ENCODE data around the gene GRAP.

The GRAP gene

GRCh38 chr17:19018600-19018950 lies 28.2 kb downstream of the GRAP start:
- no peak for DNase-seq (ENCODE audit: low read depth in 2 of 2)

GRCh38 chr17:19017804-19018599 lies 28.8 kb downstream of the GRAP start:
- DNase-seq (ENCODE audit: low read depth in 2 of 2) = no peak

GRCh38 chr17:19017401-19017800 lies 29.4 kb downstream of the GRAP start:
- DNase-seq (ENCODE audit: low read depth in 2 of 2) = no peak

GRCh38 chr17:19016881-19017280 lies 29.9 kb downstream of the GRAP start:
- DNase-seq (ENCODE audit: low read depth in 2 of 2) = no peak

DNA sequence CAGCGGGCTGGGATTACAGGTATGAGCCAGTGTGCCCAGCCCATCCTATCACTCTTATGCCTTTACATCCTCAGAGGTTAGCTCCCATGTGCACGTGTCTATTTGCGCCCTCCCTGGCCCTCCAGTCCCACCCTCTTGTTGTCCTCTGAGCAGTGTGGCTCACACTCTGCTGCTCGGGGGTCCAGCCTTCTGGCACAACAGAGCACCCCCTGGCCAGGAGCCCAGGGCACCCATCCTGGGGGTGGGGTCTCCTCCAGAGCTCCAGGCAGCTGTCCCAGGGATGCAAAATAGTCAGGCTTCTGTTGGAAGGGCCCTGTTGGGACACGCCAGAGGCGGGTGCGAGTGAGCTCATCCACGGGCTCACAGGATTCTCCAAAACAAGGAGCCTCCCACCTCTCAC lies 30.5 kb downstream of the GRAP start:
- no peak for DNase-seq (ENCODE audit: low read depth in 2 of 2)

- DNase-seq (ENCODE audit: low read depth in 2 of 2) = no peak
Measured at GRCh38 chr17:19015428-19015827, 31.3 kb downstream of the GRAP start.

DNA sequence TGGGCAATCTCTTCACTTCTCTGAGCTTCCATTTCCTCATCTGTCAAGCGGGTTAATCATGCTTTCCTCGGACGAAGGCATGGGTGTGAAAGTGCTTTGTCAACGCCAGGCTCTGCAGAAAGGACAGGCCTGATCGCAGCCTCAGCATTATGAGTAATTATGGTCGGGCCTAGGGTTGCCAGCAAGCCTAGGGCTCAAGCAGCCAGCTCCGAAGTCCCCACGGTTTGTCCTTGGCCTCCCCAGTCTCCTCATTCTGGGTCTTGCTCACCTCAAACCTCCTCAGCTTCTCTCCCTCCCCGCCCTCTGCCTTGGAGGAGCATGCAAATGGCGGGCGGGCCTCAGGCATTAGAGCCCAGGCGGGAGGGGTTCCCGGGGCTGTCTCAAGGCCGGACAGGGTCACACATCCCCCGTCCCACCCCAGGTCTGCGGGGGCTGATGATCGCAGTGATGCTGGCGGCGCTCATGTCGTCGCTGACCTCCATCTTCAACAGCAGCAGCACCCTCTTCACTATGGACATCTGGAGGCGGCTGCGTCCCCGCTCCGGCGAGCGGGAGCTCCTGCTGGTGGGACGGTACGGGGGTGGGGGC lies 32.0 kb downstream of the GRAP start:
- DNase-seq (ENCODE audit: low read depth in 2 of 2) = no peak

DNA sequence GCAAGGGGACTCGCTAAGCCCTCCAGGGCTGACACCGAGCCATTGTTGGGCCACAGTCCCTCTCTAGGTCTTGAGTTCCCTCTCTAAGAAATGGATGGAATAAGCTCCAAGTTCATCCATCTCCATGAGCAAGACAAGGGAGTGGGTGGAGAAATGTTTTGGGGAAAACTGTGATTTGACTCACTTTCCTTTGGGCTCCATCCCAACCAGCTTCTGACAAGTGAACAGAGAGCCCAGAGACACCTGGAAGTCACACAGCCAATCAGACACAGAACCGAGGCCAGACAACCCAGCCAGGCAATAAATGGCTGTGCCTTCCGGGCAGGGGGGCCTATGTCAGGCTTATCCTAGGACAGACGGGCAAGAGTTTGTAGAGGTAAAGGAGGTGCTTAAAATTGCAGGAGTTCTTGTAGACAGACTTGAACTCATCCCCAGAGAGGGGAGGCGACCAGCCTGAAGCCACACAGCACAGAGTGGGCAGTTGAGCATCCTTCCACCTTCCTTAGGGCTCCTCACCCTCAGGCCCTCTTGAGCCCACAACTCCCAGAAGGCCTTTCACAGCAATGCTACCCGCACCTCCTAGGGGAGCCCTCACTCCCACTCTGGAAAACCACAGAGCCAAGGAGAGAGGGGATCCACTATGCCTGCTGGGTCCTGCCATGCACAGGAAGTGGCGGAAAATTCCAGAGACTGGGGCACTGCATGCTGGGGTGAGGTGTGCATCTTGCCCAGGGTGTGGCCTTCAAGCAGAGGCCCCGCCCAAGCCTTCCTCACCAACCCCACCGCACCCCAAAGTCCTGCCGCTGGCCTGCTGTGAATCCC lies 32.7 kb downstream of the GRAP start:
- no peak for DNase-seq (ENCODE audit: low read depth in 2 of 2)

DNA sequence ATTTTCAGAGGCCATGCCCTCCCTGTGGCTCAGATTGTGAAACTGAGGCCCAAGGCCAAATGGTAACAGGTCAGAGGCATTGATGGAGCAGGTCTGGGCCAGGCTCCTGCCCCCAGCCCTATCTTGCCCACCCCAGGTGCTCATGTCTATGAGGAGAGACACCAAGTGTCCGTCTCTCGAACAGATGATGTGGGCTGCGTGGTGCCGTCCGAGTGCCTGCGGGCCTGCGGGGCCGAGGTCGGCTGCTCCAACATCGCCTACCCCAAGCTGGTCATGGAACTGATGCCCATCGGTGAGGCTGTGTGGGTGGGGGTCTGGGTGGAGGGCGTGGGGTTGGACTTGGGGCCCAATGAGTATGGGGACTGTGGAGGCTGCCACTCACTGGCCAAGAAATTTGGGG lies 33.5 kb downstream of the GRAP start:
- DNase-seq (ENCODE audit: low read depth in 2 of 2) = no peak

- no peak for DNase-seq (ENCODE audit: low read depth in 2 of 2)
Measured at GRCh38 chr17:19012171-19013080, 34.3 kb downstream of the GRAP start.

DNA sequence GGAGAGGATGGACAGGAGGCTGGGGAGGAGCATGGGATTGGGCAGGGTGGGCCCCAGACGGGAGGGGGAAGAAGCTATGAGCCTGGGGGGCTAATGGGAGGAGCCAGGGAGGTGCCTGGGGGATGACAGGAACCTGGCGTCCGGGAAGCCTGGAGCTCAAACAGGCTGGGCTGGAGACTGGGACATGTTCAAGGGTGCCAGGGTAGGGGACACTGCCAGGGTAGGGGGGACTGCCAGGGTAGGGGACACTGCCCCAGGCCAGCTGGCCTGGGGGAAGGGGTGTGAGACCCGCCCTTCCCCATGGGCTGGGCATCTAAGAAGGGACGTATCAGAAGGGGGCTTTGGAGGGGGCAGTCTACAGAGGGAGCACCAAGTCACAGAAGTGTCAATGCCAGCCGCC lies 35.2 kb downstream of the GRAP start:
- no peak for DNase-seq (ENCODE audit: low read depth in 2 of 2)

DNA sequence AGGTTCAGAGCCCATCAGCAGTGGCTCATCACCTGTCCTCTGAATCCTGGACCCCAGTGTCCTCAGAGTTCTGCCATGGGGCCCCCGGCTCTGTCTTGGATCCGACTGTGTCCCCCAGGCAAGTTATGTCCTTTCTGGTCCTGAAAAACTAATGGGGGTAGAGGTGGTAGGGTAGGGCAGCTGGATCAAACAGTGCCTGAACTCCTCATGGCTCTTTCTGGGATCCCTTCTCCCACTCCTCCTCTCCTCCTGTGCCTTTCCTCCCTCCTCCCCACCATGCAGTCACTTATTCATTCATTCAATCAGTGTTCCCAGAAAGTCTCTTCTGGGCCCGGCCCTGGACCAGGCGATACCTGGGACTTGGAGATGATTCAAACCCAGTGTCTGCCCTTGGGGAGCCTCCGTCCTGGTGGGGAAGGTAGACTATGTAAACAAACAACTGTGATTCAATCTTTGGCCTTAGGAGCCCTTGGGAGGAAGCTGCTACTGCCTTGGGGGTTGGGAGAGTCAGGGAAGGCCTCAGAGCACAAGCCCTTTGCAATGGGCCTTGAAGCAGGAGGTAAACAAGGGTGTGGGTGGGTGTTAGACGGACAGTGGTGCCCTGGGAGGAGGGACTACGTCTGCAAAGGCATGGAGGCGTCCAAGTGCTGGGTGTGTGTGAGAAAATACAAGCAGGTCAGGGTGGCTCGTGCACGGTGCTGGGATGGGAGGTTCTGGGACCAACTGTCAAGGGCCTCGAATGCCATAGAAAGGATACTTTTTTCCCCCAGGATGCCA lies 35.8 kb downstream of the GRAP start:
- DNase-seq (ENCODE audit: low read depth in 2 of 2) = no peak

DNA sequence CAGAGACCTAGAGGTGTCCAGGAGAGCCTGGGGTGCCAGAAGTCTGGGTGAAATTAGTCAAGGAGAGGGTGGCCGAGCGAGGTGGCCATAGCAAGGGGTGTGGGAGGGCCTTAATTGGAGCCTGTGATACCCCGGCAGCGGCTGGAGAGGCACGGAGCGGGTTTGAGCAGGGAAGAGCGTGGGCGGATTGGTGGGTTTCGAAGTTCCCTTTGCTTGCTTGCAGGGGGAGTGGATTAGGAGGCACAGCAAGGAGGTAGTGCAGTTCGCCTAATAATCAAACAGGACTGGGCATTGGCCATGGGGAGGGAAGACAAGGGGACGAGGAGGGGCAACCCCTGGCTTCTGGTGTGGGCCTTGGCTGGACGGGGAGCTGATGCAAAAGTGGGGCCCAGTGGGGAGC lies 36.8 kb downstream of the GRAP start:
- DNase-seq (ENCODE audit: low read depth in 2 of 2) = no peak

DNA sequence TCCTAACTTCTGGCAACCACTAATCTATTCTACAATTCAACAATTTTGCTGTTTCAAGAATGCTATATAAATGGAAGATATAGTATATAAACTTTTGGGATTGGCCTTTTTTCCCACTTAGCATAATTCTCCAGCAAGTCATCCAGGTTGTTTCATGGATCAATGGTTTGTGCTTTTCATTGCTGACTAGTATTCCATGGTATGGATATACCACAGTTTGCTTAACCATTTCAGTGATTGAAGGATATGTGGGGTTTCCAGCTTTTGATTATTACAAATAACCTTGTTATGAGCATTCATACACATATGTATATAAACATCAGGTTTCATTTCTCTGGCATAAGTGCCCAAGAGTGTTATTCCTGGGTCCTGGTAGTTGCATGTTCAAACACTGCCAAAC lies 40.1 kb downstream of the GRAP start:
- DNase-seq (ENCODE audit: low read depth in 2 of 2) = no peak

- DNase-seq (ENCODE audit: low read depth in 2 of 2) = no peak
Measured at GRCh38 chr17:19005789-19006430, 40.8 kb downstream of the GRAP start.

GRCh38 chr17:19005137-19005773 lies 41.5 kb downstream of the GRAP start:
- DNase-seq (ENCODE audit: low read depth in 2 of 2) = no peak

DNA sequence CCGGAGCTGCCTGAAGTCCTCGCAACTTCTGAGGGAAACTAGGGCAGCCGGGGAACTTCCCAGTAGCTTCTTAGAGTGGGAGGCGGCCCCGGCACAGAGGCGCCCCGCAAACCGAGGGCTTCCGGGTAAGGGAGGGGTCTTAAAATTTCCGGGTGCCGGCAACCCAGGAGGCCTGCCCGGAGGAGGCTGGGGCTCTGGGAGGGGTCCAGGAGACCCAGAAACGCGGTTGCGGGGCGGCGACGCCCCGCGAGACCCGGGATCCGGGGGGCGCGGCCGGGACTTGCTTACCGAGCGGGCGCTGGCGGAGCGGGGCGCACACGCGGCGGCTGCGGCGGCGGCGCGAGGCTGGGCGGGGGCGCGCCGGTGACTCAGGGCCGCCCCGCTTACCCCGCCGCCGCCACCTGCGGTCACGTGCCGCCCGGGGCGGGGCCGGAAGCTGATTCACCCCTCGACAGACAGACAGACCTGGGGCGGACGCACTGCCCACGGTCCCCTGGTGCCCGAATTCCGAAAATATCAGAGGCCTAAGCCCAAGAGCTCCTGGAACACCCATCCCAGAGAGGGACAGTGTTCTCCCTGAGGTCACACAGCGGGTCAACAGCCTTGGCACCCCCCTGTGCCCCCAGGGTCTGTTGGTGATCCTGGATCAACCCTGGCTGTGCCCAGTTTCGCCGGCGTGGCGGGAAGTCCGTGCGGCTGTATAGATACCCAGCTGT lies 42.2 kb downstream of the GRAP start, which contains the start of gene FAM83G:
FAM83G (minus strand) TSS at position 344 of the 716 bp plus-strand sequence. CDS start 723 bp downstream, outside the sequence.
- DNase-seq (ENCODE audit: low read depth in 2 of 2) = no peak

DNA sequence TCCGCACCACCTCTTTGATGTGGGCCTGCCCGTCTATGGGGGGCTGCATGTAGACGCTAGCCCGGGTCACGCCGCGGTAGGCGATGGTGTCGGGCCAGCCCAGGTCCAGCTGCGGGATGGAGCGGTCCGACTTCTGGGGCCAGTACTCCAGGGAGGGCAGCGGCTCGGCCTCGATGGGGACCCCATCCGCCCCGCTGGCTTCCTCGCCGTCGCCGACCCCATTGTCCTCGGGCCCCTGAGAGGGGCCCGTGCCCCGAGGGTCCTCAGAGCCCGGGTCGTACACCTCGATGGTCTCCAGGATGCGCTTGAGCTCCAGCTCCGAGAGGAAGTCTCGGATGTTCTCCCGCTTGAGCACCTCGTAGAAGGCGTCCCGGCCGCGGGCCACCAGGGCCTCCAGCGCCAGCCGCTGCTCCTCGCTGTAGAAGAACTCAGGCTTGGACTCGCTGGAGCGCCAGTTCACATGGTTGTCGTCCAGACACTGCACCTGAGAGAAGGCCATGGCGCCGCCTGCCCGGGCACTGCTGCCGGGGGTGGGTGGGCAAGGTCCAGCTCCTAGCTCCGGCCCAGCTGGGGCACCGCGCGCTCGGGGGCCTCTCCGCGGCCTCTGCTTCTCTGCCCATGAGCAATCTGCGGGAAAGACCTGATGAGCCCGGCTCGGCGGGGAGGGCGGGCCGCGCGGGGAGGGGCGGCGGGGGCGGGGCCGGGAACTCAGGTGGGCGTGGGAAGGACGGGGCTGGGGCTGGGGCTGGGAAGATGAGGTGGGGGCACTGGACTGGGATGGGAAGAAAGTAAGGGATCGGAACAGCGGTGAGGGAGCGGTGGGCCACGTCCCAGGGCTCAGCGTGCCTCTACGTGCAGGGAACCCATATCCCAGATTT lies 43.0 kb downstream of the GRAP start:
- no peak for DNase-seq (ENCODE audit: low read depth in 2 of 2)

Data from fibroblast of skin of left biceps (primary cell).